NT2/D1 (cell line): ENCODE data around the gene CRK.
"Not testable (repeated sequence)": the region's sequence is repeated elsewhere in the genome, so short reads cannot be mapped to it uniquely, and the experiment has no call there.

Source experiments
- SUZ12 ChIP-seq: IDR thresholded peaks from 2 replicates; pipeline ENCODE4 v1.6.1; 2011; ENCODE audit not compliant: insufficient read length, insufficient read depth; ENCODE audit errors: extremely low read depth
- ZNF274 ChIP-seq: IDR thresholded peaks from 2 replicates; pipeline ENCODE4 v1.6.1; 2011; ENCODE audit warnings: mild to moderate bottlenecking, low read depth, low read length

DNA sequence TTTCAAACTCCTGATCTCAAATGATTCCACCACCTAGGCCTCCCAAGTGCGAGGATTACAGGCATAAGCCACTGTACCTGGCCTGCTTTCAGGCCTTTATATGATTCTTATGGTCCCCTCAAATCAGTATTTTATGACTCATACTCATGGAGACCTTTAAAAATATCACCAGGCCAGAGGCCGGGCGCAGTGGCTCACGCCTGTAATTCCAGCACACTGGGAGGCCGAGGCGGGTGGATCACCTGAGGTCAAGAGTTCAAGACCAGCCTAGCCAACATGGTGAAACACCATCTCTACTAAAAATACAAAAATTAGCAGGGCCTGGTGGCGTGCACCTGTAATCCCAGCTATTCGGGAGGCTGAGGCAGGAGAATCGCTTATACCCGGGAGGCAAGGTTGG lies 37.6 kb downstream of the CRK start:
- TF ChIP-seq ZNF274, SUZ12: not testable (repeated sequence)
